B cell (primary cell): ENCODE results near the gene AFAP1L1.

ENCODE experiments used
- EZH2 ChIP-seq: IDR thresholded peaks from 2 replicates; pipeline ENCODE4 v1.6.1; 2012; ENCODE audit warnings: borderline replicate concordance, low read depth, mild to moderate bottlenecking, moderate library complexity, low read length; ENCODE audit not compliant: insufficient read depth, poor library complexity, severe bottlenecking
- TF ChIP-seq, protein P1 (sequence below): fragments of 200-600 bp; IDR thresholded peaks from one replicate; pipeline ENCODE4 v1.8.0; 2022; ENCODE audit warnings: antibody characterized with exemption, mild to moderate bottlenecking

DNA sequence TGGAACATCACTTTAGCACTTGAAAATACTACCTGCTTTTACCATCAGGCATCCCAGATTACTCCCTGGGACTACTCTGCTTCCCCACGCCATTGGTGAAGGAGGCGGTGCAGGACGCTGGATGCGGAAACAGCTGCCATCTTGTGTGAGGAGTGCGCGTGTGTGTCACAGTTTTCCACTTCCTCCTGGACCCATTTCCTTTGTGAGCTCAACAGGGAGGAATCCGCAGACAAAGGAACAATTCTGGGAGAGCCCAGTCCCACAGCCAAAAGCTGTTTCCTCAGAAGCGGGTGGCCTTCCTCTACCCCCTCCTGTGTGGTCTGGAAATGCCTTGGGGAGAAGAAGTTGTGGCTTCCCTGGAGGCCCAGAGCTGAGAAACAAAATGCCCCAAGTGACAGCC lies 16.8 kb downstream of the AFAP1L1 start:
- TF ChIP-seq, protein P1, sequence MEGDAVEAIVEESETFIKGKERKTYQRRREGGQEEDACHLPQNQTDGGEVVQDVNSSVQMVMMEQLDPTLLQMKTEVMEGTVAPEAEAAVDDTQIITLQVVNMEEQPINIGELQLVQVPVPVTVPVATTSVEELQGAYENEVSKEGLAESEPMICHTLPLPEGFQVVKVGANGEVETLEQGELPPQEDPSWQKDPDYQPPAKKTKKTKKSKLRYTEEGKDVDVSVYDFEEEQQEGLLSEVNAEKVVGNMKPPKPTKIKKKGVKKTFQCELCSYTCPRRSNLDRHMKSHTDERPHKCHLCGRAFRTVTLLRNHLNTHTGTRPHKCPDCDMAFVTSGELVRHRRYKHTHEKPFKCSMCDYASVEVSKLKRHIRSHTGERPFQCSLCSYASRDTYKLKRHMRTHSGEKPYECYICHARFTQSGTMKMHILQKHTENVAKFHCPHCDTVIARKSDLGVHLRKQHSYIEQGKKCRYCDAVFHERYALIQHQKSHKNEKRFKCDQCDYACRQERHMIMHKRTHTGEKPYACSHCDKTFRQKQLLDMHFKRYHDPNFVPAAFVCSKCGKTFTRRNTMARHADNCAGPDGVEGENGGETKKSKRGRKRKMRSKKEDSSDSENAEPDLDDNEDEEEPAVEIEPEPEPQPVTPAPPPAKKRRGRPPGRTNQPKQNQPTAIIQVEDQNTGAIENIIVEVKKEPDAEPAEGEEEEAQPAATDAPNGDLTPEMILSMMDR, result no peak
- TF ChIP-seq EZH2, result no peak
